Body of pancreas (tissue), 4 donors: ENCODE measurements around the gene IPO4. TPM values are rescaled to one million over a fixed set of nuclear protein-coding genes. Genes with fewer than 3 reads are reported as not detected.
A peak's percentile ranks its signal among the peaks of the same experiment; 100 is the strongest.

Source experiments
- ATAC-seq: fragments of 150-250 bp; one replicate; pipeline ENCODE4 v1.9.1; 2016
- DNase-seq, 4 donors: peaks; one replicate each; pipeline ENCODE4 v3.0.0-alpha.2; 2019
- H3K27ac ChIP-seq, 4 donors: fragments of 200-600 bp; sonication (generic); 1 replicate in 3 of 4; 2 replicates in 1 of 4; pipeline versions ENCODE4 v1.5.1 to v1.6.1; 2016 to 2019; ENCODE audit warnings: mild to moderate bottlenecking in 1 of 4, mixed read lengths in 1 of 4, moderate library complexity in 1 of 4
- H3K27me3 ChIP-seq, 2 donors: fragments of 200-600 bp; sonication (generic); one replicate each; pipeline ENCODE4 v1.6.0; 2016; ENCODE audit warnings: mild to moderate bottlenecking in 1 of 2
- H3K36me3 ChIP-seq, 2 donors: fragments of 200-600 bp; sonication (generic); replicated peaks in 1 of 2; 2 replicates each; pipeline ENCODE4 v1.5.1; 2016; ENCODE audit warnings: low read depth in 2 of 2; ENCODE audit not compliant: insufficient read depth in 1 of 2
- H3K4me1 ChIP-seq: fragments of 200-600 bp; sonication (generic); one replicate; pipeline ENCODE4 v1.6.0; 2016
- H3K4me3 ChIP-seq, 2 donors: fragments of 200-600 bp; sonication (generic); 1 replicate in 1 of 2; 2 replicates in 1 of 2; pipeline ENCODE4 v1.5.1; 2016 to 2019
- H3K9me3 ChIP-seq, 3 donors: fragments of 200-600 bp; sonication (generic); 1 replicate in 2 of 3; 2 replicates in 1 of 3; pipeline ENCODE4 v1.5.1; 2016
- CTCF ChIP-seq, 7 experiments: fragments of 450-650 bp in 4 of 7; fragments of 200-600 bp in 3 of 7; sonication (generic) in 3 of 7; IDR thresholded peaks; one replicate each; pipeline ENCODE4 v1.5.1; 2016 to 2019; ENCODE audit warnings: antibody characterized with exemption in 7 of 7
- POLR2A ChIP-seq, 3 donors: fragments of 450-650 bp; IDR thresholded peaks; one replicate each; pipeline ENCODE4 v1.6.1; 2016; ENCODE audit warnings: antibody characterized with exemption in 3 of 3, mild to moderate bottlenecking in 2 of 3
- WGBS, 2 donors: methylation state at CpG; one replicate each; pipeline ENCODE4 v1.1.5; 2017; 5-methylcytosine and 5-hydroxymethylcytosine counted together
- intact Hi-C: fragments of 100-400 bp; cut with DNase I; formaldehyde crosslinking; loops from one replicate; pipeline ENCODE4 v1.15.1; 2023
- total RNA-seq, 2 donors: library from RNA; depleted of rRNA; stranded (reverse); fragments of >200 nt; gene quantifications; one replicate each; pipeline ENCODE4 v1.1.0, GENCODE V29; 2016

IPO4 gene
- total RNA-seq, 2 donors from 2014 or later = 30.4 to 73.5 TPM

- H3K27me3 ChIP-seq = no peaks in the 10 kb centered on the region
- peaks cover 41% of the 10 kb centered on the region for H3K4me1 ChIP-seq
- peak overlapping the region in 3 of 4 donors; percentile 15 to 87 (median 79) for H3K27ac ChIP-seq
- H3K4me3 ChIP-seq = no peak overlapping the region
- intact Hi-C loops = no loop called here
- peaks cover 0 to 10% of the 10 kb centered on the region in 2 donors for H3K36me3 ChIP-seq
- TF ChIP-seq POLR2A (IDR thresholded peaks at IDR 0.05) (no peak), CTCF (IDR thresholded peaks at IDR 0.05) (no peak)
- H3K9me3 ChIP-seq = no peaks in the 10 kb centered on the region
- 0% methylated on average over 3 of the region's 3 CpGs for whole genome bisulfite sequencing, 2 donors
- DNase-seq = no peak
- no peak for ATAC-seq
Observed at GRCh38 chr14:24189059-24189375, 401 bp upstream of the IPO4 start.

- H3K9me3 ChIP-seq = no peaks in the 10 kb centered on the region
- peak overlapping the region; percentile 42 to 87 (median 68) for H3K27ac ChIP-seq
- no peaks in the 10 kb centered on the region for H3K27me3 ChIP-seq
- no peak for TF ChIP-seq CTCF (IDR thresholded peaks at IDR 0.05)
- no peak for TF ChIP-seq POLR2A (IDR thresholded peaks at IDR 0.05)
- intact Hi-C loops = no loop called here
- no peak for DNase-seq
- WGBS, 2 donors = 66 to 100% methylated on average over 1 to 2 of the region's 2 CpGs
- H3K36me3 ChIP-seq = peaks cover 9 to 24% of the 10 kb centered on the region in 2 donors
- ATAC-seq = no peak
- no peak overlapping the region for H3K4me3 ChIP-seq
- H3K4me1 ChIP-seq = peaks cover 30% of the 10 kb centered on the region
Observed at GRCh38 chr14:24187539-24187915, 1.1 kb downstream of the IPO4 start.

GRCh38 chr14:24186831-24187538 lies 1.6 kb downstream of the IPO4 start:
- Histone ChIP-seq H3K4me1 (peaks cover 24% of the 10 kb centered on the region), H3K9me3 (no peaks in the 10 kb centered on the region), H3K4me3 (no peak overlapping the region), H3K27ac (no peak overlapping the region), H3K36me3 (peaks cover 9 to 26% of the 10 kb centered on the region in 2 donors), H3K27me3 (no peaks in the 10 kb centered on the region)
- ATAC-seq (no peak), DNase-seq (no peak)
- TF ChIP-seq CTCF (IDR thresholded peaks at IDR 0.05) = no peak
- no peak for TF ChIP-seq POLR2A (IDR thresholded peaks at IDR 0.05)
- 84 to 100% methylated on average over 2 to 10 of the region's 10 CpGs for WGBS, 2 donors
- intact Hi-C loops = no loop called here

- no peak overlapping the region for H3K27ac ChIP-seq
- no peaks in the 10 kb centered on the region for H3K27me3 ChIP-seq
- no peaks in the 10 kb centered on the region for H3K9me3 ChIP-seq
- peaks cover 9 to 24% of the 10 kb centered on the region in 2 donors for H3K36me3 ChIP-seq
- H3K4me3 ChIP-seq = no peak overlapping the region
- WGBS, 2 donors = 65 to 85% methylated on average over 4 to 11 of the region's 11 CpGs
- peaks cover 24% of the 10 kb centered on the region for H3K4me1 ChIP-seq
- ATAC-seq (no peak), DNase-seq (no peak)
- TF ChIP-seq CTCF (IDR thresholded peaks at IDR 0.05) = no peak
- no peak for TF ChIP-seq POLR2A (IDR thresholded peaks at IDR 0.05)
- intact Hi-C loops = no loop called here
Observed at GRCh38 chr14:24185741-24186140, 2.9 kb downstream of the IPO4 start.

GRCh38 chr14:24185026-24185425 lies 3.6 kb downstream of the IPO4 start:
- H3K27ac ChIP-seq = no peak overlapping the region
- TF ChIP-seq CTCF (IDR thresholded peaks at IDR 0.05) (no peak), POLR2A (IDR thresholded peaks at IDR 0.05) (no peak)
- no peak for ATAC-seq
- H3K36me3 ChIP-seq = peaks cover 9 to 25% of the 10 kb centered on the region in 2 donors
- H3K4me1 ChIP-seq = peaks cover 24% of the 10 kb centered on the region
- no peaks in the 10 kb centered on the region for H3K27me3 ChIP-seq
- H3K9me3 ChIP-seq = no peaks in the 10 kb centered on the region
- intact Hi-C loops = no loop called here
- no peak overlapping the region for H3K4me3 ChIP-seq
- WGBS, 2 donors = 95 to 96% methylated on average over 7 of the region's 7 CpGs
- no peak for DNase-seq
